Stimulated activated CD4-positive, alpha-beta T cell treated with anti-CD3 and anti-CD28 coated beads, TNF-alpha, amount 100 ng/mL, for 24 hours (primary cell): Measurements from ENCODE around the gene PDIA6.
"Not testable (repeated sequence)": the region's sequence is repeated elsewhere in the genome, so short reads cannot be mapped to it uniquely, and the experiment has no call there.

Source experiments
- DNase-seq, 3 experiments: peaks; one replicate each; pipeline ENCODE4 v3.0.0-alpha.2; 2020; ENCODE audit warnings: low read depth in 3 of 3

The PDIA6 gene

GRCh38 chr2:10780821-10781220, 31.8 kb downstream of the PDIA6 start:
- DNase-seq, result not testable (repeated sequence)

- DNase-seq, result no peak
Observed at GRCh38 chr2:10780491-10780820, 32.1 kb downstream of the PDIA6 start.

GRCh38 chr2:10779776-10780490, 32.7 kb downstream of the PDIA6 start:
- DNase-seq, result no peak

- no peak for DNase-seq
Observed at GRCh38 chr2:10778724-10779115, 33.9 kb downstream of the PDIA6 start.

GRCh38 chr2:10777842-10778723, 34.5 kb downstream of the PDIA6 start:
- no peak for DNase-seq

GRCh38 chr2:10777111-10777841, 35.3 kb downstream of the PDIA6 start:
- DNase-seq, result no peak

GRCh38 chr2:10776231-10776977, 36.2 kb downstream of the PDIA6 start:
- no peak for DNase-seq

- no peak for DNase-seq
Observed at GRCh38 chr2:10775831-10776230, 36.8 kb downstream of the PDIA6 start.

GRCh38 chr2:10775021-10775780, 37.4 kb downstream of the PDIA6 start:
- no peak for DNase-seq

- DNase-seq, result no peak
Observed at GRCh38 chr2:10774394-10774793, 38.2 kb downstream of the PDIA6 start.

- no peak for DNase-seq
Observed at GRCh38 chr2:10773821-10774341, 38.7 kb downstream of the PDIA6 start.

- no peak for DNase-seq
Observed at GRCh38 chr2:10772868-10773215, 39.7 kb downstream of the PDIA6 start.

- DNase-seq, result no peak
Observed at GRCh38 chr2:10772201-10772867, 40.3 kb downstream of the PDIA6 start.

- no peak for DNase-seq
Observed at GRCh38 chr2:10771786-10772185, 40.8 kb downstream of the PDIA6 start.

- DNase-seq, result no peak
Observed at GRCh38 chr2:10770956-10771750, 41.4 kb downstream of the PDIA6 start.

- DNase-seq, result no peak
Observed at GRCh38 chr2:10768063-10768507, 44.5 kb downstream of the PDIA6 start.

GRCh38 chr2:10765914-10766313, 46.7 kb downstream of the PDIA6 start:
- no peak for DNase-seq

GRCh38 chr2:10765461-10765860, 47.1 kb downstream of the PDIA6 start:
- DNase-seq, result no peak

- no peak for DNase-seq
Observed at GRCh38 chr2:10764896-10765295, 47.7 kb downstream of the PDIA6 start.
